HK-2 (cell line): ENCODE measurements around the gene DOK5.
A peak's percentile ranks its signal among the peaks of the same experiment; 100 is the strongest.

Experiments
- DNase-seq: peaks from one replicate; pipeline ENCODE4 v3.0.0-alpha.2; 2018; ENCODE audit not compliant: unreplicated experiment

The DOK5 gene

GRCh38 chr20:54645445-54646155, 170.2 kb downstream of the DOK5 start:
- no peak for DNase-seq

- no peak for DNase-seq
These were observed 170.7 kb downstream of the DOK5 start for GRCh38 chr20:54646156-54646517.

GRCh38 chr20:54648421-54649142, 173.2 kb downstream of the DOK5 start:
- DNase-seq, result no peak

GRCh38 chr20:54649511-54649962, 174.1 kb downstream of the DOK5 start:
- peak; percentile 77 for DNase-seq

- DNase-seq, result no peak
These were observed 174.8 kb downstream of the DOK5 start for GRCh38 chr20:54650052-54650719.

GRCh38 chr20:54651252-54651651, 175.9 kb downstream of the DOK5 start:
- DNase-seq, result no peak

GRCh38 chr20:54654450-54654849, 179.1 kb downstream of the DOK5 start:
- DNase-seq, result no peak

- DNase-seq, result no peak
These were observed 182.0 kb downstream of the DOK5 start for GRCh38 chr20:54657268-54657826.

GRCh38 chr20:54658525-54658924, 183.1 kb downstream of the DOK5 start:
- DNase-seq, result no peak

GRCh38 chr20:54661265-54661664, 185.9 kb downstream of the DOK5 start:
- no peak for DNase-seq

- DNase-seq, result no peak
These were observed 186.6 kb downstream of the DOK5 start for GRCh38 chr20:54661880-54662465.

- DNase-seq, result no peak
These were observed 190.4 kb downstream of the DOK5 start for GRCh38 chr20:54665812-54666211.

GRCh38 chr20:54668271-54669039, 193.1 kb downstream of the DOK5 start:
- peak; percentile 26 for DNase-seq

GRCh38 chr20:54669040-54669363, 193.6 kb downstream of the DOK5 start:
- DNase-seq, result no peak

GRCh38 chr20:54678253-54678652, 202.9 kb downstream of the DOK5 start:
- no peak for DNase-seq

GRCh38 chr20:54680439-54680838, 205.0 kb downstream of the DOK5 start:
- DNase-seq, result no peak

- DNase-seq, result peak; percentile 24
These were observed 205.7 kb downstream of the DOK5 start for GRCh38 chr20:54680872-54681619.

GRCh38 chr20:54681869-54682268, 206.5 kb downstream of the DOK5 start:
- DNase-seq, result no peak

GRCh38 chr20:54688476-54688875, 213.1 kb downstream of the DOK5 start:
- DNase-seq, result no peak

- no peak for DNase-seq
These were observed 214.9 kb downstream of the DOK5 start for GRCh38 chr20:54690323-54690722.

GRCh38 chr20:54691327-54691726, 215.9 kb downstream of the DOK5 start:
- no peak for DNase-seq
